HG02885 (cell line): ENCODE results near the gene CNNM3.
"Not testable (repeated sequence)": the region's sequence is repeated elsewhere in the genome, so short reads cannot be mapped to it uniquely, and the experiment has no call there.

Experiments
- ATAC-seq: cut with Tn5 transposase; IDR thresholded peaks from one replicate; pipeline ENCODE4 v1.9.1; 2021; ENCODE audit warnings: mild to moderate bottlenecking; ENCODE audit not compliant: unreplicated experiment, poor library complexity

CNNM3 gene

GRCh38 chr2:96816127-96816835, at the start of gene CNNM3:
Gene CNNM3 (plus strand): TSS chr2:96816268. CDS start chr2:96816278, 10 bp downstream.
- ATAC-seq, result peak; percentile 88

DNA sequence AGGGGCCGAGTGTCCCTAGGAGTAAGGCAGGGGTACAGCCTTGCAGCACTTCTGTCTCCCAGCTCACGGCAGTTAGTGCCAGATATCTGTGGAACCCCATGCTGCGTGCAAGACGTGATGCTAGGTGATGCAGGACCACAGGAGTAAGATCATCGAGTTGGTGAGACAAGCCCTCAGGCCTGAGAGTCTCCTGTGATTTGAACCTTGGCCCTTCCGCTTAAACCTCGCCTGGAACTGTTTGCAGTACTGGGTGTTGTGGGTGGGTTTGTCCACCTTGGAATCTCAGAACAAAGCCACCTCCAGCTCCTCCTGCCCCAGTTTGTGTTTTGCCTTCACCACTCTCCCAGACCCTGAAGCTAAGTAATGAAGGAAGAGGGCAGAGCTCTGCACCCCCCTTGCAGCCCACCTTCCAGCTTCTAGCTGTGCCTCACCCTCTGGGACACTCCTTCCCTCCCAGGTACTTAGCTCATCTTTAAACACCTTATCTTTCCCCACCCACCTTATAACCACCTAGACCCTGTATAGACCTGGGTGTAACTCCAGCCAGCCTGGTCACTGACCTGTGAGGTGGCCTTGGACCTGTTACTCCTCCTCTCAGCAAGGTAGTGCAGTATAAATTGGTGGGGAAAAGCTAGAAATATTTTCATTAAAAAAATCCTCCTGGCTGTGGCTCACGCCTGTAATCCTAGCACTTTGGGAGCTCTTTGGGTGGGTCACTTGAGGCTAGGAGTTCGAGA, 48.8 kb upstream of the CNNM3 start:
- no peak for ATAC-seq

DNA sequence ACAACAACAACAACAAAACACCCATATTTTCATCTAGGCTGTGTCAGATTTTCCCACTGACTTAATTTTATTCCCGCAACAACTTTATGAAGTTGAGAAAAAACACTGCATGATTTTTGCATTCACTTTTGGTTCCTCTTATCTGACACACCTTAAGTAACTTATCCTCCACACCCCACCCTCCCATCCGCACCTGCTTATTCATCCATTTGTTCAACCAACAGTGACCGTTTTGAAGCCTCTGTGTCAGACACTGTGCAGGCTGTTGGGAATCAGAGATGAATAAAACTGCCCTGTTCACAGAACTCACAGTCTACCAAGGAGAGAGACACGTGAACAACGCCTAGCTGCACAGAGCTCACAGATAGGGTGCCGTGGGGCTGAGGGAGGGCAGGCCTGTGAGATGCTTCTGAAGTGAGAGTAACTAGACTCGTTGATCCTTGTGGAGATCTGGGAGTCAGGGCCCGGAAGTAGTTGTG, 47.9 kb upstream of the CNNM3 start:
- peak; percentile 49 for ATAC-seq

GRCh38 chr2:96769814-96770213, 46.3 kb upstream of the CNNM3 start:
- no peak for ATAC-seq

GRCh38 chr2:96770442-96771202, 45.4 kb upstream of the CNNM3 start:
- no peak for ATAC-seq

DNA sequence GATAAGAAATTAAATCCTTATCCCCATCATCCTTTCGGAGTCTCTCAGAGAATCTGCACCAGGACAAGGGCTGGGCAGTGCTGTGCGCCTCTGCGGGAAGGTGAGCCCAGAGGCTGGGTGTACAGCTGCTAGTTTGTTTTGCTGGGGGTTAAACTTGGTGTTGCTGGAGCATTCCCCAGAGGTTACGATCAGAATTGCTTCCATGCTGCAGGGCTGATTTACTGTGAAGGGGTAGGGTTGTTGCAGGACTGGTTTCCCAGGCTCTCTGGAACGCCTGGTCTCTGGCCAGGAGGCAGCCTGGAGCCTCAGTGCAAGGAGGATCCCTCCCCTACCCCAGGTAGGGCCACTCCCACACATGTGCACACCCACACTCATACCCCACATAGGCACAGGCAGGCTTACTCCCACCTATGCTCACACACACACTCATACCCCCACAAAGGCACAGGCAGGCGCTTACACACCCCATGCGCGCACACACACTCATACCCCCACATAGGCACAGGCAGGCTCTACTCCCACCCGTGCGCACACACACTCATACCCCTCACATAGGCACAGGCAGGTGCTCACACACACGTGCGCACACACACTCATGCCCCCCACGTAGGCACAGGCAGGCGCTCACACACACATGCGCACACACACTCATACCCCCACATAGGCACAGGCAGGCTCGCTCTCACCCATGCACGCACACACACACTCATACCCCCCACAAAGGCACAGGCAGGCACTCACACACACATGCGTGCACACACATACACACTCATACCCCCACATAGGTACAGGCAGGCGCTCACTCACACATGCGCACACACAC, 44.1 kb upstream of the CNNM3 start:
- ATAC-seq, result no peak

DNA sequence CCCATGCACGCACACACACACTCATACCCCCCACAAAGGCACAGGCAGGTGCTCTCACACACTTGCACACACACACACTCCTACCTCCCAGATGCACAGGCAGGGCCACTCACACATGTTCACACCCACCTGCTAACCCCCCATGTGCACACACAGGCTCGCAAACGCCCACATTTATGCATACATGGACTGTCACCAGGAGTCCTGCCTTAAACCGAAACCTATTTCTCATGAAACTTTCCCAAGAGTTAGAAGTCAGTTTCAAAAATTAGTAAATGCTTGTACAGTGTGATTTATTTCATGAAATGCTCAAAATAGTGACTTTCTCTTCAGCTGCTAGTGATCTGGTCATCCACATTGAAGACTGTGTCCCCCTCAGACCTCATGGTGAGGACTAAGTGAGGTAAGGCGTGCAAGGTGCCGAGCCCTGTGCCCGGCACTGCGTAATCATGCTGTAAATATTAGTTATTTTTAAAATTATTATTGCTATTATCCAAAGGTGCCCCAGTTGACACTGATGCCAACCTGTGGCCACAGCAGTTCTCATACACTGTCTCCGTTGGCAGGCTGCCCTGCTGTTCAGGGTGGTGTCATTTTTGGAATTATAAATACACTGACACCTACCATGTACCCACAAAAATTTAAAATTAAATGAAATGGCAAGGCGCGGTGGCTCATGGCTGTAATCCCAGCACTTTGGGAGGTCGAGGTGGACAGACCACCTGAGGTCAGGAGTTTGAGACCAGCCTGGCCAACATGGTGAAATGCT, 43.0 kb upstream of the CNNM3 start:
- ATAC-seq, result peak; percentile 56

GRCh38 chr2:96773922-96774321, 42.1 kb upstream of the CNNM3 start:
- peak; percentile 32 for ATAC-seq

GRCh38 chr2:96775160-96775559, 40.9 kb upstream of the CNNM3 start:
- no peak for ATAC-seq

- no peak for ATAC-seq
These were observed 32.7 kb upstream of the CNNM3 start for GRCh38 chr2:96783388-96783787.

- no peak for ATAC-seq
These were observed 28.7 kb upstream of the CNNM3 start for GRCh38 chr2:96787411-96787810.

GRCh38 chr2:96788442-96789244, 27.4 kb upstream of the CNNM3 start:
- ATAC-seq, result no peak

DNA sequence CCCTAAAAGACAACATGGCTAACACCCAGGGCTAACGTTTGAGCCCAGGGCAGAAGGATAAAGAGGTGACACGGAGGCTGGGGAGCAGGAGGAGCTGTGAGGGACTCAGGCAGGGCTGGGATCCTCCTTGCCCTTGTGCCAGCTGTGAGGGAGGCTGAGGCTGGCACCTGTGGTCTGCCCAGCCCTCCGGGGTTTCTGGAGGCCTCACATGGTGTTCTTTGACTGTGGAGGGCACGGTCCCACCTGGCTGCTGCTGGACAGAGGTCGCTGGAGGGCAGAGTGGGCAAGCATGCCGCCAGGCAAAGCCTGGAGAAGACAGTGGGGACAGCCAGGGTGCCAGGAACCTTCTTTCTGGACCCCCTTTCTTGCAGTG, 26.8 kb upstream of the CNNM3 start:
- ATAC-seq, result no peak

DNA sequence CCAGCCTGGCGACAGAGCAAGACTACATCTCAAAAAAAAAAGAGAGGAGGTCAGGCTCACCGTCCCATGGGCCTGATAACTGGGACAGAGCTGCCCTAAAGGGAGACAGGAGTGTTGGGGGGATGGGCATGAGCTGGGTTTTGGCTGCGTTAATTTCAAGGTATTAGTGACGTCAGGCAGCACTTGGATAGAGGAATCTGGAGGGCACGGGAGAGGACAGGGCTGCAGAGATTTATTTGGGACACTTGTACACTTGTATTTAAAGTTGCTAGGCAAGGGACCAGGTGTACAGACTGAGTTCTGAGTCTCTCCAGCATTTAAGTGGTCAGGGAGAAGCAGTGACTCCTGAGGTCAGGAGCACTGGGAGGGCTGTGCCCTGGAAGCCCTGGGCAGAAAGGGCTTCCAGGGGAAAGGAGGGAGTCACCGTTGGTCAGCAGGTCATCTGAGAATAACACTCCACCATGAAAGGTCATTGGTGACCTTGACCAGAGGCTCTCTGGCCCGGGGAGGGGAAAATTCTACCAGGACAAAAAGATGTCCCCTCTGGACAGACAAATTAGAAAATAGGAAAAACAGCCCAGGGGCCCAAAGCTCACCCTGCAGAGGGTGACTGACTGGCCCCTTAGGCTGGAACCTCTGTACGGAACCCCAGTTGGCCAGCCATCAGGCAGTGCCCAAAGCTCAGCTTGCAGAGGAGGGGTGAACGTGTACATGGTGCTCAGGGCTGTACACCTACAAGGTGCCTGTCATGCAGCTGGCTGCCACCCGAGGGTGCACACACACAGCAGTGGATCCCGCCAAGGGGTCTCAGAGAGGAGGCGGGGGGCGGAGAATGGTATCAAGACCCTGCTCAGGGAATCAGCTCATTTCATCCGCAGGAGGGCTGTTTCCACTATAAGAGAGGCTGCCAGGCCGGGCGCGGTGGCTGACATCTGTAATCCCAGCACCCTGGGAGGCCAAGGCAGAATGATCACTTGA, 23.0 kb upstream of the CNNM3 start:
- ATAC-seq, result no peak

- no peak for ATAC-seq
These were observed 21.0 kb upstream of the CNNM3 start for GRCh38 chr2:96795076-96795475.

DNA sequence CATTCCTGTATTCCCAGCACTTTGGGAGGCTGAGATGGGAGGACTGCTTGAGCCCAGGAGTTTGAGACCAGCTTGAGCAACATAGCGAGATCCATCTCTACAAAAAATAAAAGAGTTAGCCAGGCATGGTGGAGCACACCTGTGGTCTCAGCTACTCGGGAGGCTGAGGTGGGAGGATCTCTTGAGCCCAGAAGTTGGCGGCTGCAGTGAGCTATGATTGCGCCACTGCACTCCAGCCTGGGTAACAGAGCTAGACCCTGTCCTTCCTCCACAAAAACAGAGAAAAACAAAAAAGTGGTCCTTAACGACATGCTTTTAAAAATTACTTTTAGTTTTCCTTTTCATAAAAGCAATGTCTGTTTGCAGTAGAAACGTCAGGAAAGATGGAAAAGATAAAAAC, 19.6 kb upstream of the CNNM3 start:
- not testable (repeated sequence) for ATAC-seq

GRCh38 chr2:96797066-96797625, 18.9 kb upstream of the CNNM3 start:
- no peak for ATAC-seq
